ENCODE data around the gene FOXA2. TPM values are rescaled to one million over a fixed set of nuclear protein-coding genes. Genes with fewer than 3 reads are reported as not detected.
"Not testable (repeated sequence)": the region's sequence is repeated elsewhere in the genome, so short reads cannot be mapped to it uniquely, and the experiment has no call there.

Gene FOXA2
- not detected for total RNA-seq
- long read RNA-seq: 0 reads

DNA sequence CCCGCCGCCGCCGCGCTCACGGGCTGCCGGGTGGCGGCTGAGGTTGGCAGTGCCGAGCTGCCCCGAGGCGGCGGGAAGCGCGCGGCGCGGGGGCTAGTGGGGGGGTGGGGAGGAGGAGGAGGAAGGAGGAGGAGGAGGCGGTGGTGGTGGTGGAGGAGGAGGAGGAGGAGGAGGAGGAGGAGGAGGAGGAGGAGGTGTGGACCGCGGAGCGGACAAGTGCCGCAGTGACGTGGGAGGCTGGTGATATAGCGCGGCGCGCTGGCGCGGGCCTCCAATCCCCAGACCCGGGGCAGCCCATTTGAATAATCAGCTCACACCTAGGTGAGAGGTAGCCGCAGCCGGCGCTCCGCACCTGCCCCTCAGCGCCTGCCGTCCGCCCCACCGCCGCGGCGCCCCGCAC is at the start of gene FOXA2:
TSS of gene FOXA2 (minus strand) at position 51 of the 400 bp plus-strand sequence. CDS start 294 bp downstream, outside the sequence.
- intact Hi-C loops (cut with DNase I): no loop called here

DNA sequence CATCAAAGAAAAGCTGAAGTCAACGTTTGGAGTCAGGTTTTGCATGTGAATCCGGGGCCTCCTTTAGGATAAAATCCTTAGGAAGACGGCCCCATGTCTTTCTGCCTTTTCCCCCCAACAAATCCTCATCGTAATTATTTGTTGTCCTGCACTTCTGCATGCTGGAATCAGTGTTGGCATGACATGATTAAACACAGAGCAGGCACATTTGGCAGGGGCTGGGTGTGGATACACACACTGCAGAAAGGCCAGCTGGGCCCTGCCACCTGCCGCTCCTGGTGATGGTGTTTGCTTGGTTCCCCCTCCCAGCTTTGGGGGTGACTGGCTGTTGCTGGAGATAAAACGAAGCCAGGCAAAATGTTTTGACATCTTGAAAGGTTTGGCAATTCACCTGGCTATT is 46.3 kb upstream of the FOXA2 start:
- no peak for DNase-seq (ENCODE audit: low spot score)
- intact Hi-C loops (cut with DNase I): no loop called here

More for the DNA sequence above, at the start of gene FOXA2:
- DNase-seq (ENCODE audit: low spot score): no peak

DNA sequence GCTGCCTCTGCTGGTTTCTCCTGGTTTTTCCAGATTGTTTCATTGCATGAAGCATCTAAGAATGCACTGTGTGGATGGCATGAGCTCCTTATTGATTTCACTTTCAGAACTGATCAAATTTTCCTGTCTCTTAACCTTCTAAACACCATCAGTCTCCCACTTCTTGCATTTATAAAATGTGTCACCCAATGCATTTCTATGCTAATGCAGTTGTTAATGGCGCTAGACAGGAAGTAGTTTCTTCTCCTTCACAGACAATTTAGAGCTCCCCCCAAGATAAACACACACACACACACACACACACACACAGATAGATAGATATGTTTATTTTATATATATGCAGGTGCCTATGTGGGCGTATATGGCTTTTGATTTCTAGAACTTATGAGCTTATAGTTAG is 45.6 kb upstream of the FOXA2 start:
- intact Hi-C loops (cut with DNase I): no loop called here
- DNase-seq (ENCODE audit: low spot score): no peak

DNA sequence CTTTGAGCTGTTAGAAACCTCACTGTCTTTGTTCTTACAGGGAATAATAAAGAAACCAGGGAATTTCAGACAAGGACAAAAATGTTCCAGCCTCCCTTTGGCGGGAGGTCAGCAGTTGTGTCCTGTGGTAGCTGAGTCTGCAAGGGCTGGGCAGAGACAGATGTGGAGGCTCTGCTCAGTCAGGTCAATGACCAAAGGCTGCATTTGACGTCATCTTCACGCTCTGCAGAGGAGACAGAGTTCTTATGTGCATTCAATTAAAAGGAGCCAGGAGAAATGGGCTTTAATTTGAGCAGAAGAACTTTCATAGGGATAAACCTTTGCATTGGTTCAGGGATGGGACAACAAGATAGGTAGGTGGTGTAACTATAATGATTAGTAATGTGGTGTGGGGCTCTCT is 45.1 kb upstream of the FOXA2 start:
- intact Hi-C loops (cut with DNase I): no loop called here

DNA sequence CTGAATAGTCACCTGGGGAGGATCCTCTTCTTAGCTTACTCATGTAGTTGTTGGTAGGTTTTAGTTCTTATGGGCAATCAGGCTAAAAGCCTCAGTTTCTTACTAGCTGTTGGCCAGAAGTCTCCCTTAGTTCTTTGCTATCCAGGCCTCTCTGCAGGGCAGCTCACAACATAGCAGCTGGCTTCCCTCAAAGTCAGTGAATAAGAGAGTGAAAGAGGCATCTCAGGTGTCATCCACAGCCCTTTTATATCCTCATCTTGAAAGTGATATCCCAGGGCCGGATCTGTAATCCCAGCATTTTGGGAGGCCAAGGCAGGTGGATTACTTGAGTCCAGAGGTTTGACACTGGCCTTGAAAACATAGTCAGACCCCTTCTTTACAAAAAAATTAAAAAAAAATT is 42.1 kb upstream of the FOXA2 start:
- DNase-seq (ENCODE audit: low spot score): no peak
- intact Hi-C loops (cut with DNase I): no loop called here

More for the DNA sequence above, 45.1 kb upstream of the FOXA2 start:
- DNase-seq (ENCODE audit: low spot score): no peak

DNA sequence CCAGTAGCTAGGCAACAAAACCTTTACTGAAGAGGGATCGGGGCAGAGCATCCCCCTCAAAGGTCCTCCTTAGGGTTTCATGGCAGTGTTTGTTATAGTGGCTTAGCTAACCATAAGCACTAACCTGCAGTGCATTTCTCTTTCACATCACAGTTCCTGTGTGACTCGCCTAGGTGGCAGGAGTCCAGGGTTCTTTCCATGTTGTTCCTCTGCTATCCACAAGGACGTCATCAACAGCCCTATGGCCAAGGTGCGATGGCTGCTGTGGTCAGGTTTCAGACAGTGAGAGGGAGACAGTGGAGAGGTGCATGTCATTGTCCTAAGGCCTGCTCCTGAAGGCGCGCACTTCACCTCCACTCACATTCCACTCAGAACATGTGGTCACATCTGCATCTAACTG is 38.8 kb upstream of the FOXA2 start:
- intact Hi-C loops (cut with DNase I): no loop called here
- DNase-seq (ENCODE audit: low spot score): no peak

DNA sequence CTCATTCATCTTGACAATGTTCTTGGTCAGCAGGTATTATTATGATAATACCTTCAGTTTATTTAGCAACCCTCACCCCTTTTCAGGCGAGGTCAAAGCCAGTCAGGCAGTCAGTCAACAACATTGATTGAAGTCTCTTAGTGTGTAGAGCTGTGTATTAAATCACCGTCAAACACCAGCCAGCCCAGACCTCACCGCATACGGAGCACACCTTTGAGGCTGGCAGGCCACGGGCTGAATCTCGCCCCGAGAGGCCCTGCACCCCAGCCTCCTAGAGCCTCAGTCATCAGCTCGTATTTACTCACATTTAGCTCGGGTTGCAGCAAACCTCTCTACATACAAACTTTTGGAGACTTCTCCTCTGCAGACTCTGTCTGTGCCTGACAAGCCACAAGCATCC is 36.0 kb upstream of the FOXA2 start:
- intact Hi-C loops (cut with DNase I): no loop called here
- no peak for DNase-seq (ENCODE audit: low spot score)

DNA sequence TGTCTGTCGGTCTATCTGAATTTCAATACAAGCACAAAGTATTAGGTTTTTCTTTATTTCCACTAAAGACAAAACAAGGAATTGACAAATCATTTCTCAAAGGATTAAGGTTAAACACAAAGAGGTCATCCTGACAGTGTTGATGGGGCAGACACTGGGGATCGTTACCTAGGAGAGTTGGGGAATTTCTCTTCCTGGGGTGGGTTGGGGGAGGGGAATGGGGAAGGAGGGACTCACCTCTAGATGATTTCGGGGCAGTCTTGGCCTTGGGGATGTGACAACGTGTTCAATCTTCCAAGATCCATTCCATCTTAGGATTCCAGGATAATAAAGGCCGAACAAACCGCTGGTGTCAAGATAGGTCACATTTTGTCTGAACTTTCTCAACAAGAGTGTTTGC is 35.4 kb upstream of the FOXA2 start:
- no peak for DNase-seq (ENCODE audit: low spot score)
- intact Hi-C loops (cut with DNase I): no loop called here

DNA sequence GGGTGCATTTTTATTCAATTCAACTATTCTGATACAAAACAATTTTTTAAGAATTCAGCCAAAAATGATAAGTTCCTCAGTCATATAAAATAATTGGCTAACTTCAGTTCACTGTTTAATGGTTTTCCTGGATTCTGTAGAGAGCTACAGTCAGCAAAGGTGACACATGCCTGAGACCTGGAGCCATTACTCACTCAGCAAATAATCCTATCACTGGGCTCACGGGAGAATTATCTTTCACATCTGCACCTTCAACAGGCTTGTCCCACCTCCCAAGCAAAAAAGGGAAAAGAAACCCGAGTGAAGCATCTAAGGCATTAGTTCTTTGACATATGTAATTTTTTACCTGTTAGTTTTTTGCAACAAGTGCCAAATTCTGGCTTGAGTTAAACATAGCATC is 34.9 kb upstream of the FOXA2 start:
- DNase-seq (ENCODE audit: low spot score): no peak
- intact Hi-C loops (cut with DNase I): no loop called here

DNA sequence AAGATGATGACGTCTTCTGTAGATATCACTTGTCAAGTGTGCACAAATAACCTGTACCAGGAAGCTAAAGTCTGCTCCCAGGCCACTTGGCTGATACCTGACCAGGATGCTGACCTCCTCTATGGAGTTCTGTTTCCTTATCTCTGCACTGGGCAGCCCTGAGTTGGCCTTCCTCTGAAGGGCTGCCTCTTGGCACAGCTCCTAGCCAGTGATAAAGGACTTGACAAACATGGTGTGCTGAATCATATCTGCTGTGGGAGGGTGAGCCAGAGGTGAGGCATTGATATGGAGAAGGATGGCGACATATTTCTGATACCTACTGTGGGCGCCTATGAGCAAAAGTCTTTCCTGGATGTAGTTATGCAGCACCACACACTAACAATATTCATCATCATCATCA is 32.8 kb upstream of the FOXA2 start:
- intact Hi-C loops (cut with DNase I): no loop called here
- DNase-seq (ENCODE audit: low spot score): no peak

DNA sequence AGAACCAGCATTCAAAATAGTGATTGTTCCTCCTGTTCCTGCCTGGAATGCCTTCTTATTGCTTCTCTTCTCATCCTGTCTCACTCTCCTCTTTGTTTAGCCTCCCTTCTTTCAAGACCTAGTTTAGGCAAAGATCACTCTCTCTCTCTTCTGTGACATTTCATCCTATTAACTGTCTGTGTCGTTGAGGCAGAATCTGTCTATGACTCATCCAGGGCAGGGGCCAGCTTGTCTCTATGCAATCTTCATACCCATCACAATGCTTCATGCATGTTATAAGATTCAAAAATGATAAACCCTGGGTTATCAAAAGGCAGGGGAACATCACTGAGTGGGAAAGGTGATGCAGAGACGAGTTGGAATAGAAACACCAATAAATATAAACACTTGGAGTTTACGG is 32.2 kb upstream of the FOXA2 start:
- intact Hi-C loops (cut with DNase I): no loop called here
- no peak for DNase-seq (ENCODE audit: low spot score)

DNA sequence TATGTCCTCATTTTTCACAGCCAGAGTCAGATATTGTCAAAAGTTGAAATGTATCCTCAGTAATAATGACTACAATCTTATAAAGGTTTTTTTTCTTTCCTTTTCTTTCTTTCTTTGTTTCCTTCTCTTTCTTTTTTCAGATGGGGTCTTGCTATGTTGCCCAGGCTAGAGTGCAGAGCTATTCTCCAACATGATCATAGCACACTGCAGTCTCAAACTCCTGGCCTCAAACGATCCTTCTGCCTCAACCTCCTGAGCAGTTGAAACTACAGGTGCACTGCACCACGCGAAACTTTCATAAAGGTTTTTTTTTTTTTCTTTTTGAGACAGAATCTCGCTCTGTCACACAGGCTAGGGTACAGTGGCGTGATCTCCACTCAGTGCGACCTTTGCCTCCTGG is 31.1 kb upstream of the FOXA2 start:
- intact Hi-C loops (cut with DNase I): no loop called here
- no peak for DNase-seq (ENCODE audit: low spot score)

DNA sequence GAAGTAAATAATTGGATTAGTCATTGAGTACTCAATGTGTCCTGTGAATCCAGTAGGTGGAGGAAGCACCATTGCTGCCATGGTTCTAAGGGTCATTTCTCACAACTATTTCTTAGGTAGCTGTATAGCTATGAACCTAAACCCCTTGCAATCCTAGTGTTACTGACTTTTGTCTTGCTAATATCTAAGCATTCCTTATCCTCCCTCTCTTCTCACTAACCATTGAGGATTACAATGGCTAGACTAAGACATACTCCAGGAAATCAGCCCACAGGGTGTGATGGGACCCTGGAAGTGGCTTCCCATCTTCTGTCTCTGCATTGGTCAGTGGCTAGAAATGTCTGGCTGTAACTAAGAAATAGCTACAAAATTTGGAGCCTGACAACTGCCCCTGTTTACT is 27.3 kb upstream of the FOXA2 start:
- no peak for DNase-seq (ENCODE audit: low spot score)
- intact Hi-C loops (cut with DNase I): no loop called here

DNA sequence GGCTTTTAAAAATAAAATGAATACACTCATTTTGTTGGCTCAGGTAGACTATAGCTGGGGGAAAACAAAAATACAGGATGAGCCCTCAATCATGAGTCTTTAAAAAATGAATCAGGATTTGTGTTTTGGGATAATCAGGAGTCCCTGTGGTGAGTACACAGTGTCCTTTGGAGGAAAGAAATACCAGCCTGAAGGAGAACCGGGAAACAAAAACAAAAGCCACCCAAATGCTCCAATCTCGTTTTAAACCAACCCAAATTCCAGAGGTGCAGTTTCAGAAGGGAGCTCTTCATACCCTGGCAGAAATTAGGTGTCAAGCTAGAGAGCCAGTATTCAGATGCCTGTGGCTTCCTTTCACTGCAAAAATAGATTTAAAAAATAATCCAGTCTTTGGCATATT is 23.3 kb upstream of the FOXA2 start:
- intact Hi-C loops (cut with DNase I): no loop called here
- no peak for DNase-seq (ENCODE audit: low spot score)

DNA sequence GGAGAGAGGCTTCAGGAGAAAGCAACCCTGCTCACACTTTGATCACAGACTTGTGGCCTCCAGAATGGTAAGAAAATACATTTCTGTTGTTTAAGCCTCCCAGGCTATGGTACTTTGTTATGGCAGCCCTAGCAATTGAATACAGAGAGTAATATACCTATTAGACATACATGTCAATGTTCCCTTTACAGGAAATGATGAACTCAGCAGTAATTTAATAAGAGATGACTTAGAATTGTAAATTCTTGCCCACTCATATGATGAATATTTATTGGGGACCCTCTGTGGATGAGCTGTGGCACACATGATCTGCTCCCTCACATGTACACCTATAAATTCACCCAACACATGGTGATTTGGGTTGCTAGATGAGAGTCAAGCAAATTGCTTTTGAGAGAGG is 20.4 kb upstream of the FOXA2 start:
- no peak for DNase-seq (ENCODE audit: low spot score)
- intact Hi-C loops (cut with DNase I): no loop called here

DNA sequence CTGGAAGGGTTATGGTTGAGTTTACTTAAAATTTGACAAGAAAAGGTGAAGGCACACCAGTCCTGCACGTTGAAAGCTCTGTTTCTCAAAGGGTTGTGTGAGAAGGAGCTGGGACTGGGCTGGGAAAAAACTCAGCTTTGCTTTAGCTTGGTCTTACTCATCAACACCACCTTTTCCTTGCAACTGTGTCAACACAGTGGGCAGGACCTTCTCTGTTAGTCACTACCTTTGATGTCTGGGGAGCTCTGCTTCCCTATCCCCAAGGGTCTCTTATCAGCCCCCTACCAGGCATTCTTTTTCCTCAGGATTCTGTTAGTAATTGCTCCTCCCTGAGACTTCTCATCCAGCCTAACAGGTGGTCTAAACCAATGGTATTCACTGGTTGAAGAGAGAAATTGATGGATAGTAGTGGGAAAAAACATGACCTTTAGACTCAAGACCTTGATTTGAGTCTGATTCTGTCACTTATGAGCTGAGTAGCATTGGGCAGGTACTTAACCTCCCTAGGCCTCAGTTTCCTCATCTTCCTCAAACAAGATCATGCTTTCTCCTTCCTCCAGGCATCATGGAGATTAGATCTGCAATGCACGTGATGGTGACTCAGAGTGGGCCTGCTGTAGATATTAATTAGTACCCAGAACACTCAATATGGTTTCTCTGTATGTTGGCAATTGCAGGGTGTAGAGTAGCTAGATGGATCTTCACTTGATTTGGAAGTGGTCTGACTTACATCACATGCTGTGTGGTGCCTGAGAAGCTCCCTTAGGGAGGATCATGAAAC is 17.2 kb upstream of the FOXA2 start:
- intact Hi-C loops (cut with DNase I): no loop called here
- no peak for DNase-seq (ENCODE audit: low spot score)

DNA sequence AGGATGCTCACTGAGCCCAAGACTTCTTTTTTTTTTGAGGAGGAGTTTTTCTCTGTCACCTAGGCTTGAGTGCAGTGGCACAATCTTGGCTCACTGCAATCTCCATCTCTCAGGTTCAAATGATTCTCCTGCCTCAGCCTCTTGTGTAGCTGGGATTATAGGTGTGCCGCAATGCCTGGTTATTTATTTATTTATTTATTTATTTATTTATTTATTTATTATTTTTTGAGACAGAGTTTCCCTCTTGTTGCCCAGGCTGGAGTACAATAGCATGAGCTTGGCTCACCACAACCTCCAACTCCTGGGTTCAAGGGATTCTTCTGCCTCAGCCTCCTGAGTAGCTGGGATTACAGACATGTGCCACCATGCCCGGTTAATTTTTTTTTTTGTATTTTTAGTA is 14.9 kb upstream of the FOXA2 start:
- intact Hi-C loops (cut with DNase I); DNase-seq (ENCODE audit: low spot score): not testable (repeated sequence)

DNA sequence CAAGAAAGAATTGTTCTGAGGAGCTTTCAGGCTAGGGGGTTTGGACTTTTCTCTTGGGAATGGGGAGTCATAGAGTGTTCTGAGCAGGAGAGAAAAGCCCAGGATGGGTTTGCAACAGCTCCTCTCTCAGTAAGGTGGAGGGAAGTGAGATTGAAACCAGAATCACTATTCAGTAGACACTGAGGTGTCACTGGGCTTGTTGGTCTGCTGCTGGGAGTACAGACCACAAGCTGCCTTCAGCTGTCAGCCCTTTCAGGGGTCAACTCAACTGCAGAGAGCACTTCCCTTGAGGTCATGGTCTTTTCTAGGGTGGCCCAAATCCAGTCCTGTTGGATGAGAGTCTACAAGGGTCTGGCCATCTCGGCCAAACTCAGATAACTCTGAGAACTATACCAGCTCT is 12.9 kb upstream of the FOXA2 start:
- intact Hi-C loops (cut with DNase I): no loop called here
- no peak for DNase-seq (ENCODE audit: low spot score)

DNA sequence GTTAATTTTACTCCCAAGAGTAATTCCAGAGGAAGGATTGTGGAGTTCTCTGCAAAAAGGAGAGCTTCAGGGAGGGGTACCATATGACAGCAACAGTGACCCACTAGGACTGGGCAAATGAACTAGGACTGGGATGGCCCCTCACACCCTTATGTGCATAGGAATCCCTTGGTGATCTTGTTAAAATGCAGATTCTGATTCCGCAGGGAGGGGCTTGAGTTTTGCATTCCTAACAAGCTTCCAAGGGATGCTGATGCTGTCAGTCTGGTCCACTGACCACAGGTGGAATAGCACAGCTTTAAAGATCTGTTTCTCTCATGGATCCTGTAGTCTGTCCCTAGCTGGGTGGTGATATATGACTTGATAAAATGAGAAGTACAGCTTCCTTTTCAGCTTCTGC is 6.3 kb upstream of the FOXA2 start:
- DNase-seq (ENCODE audit: low spot score): no peak
- intact Hi-C loops (cut with DNase I): no loop called here

DNA sequence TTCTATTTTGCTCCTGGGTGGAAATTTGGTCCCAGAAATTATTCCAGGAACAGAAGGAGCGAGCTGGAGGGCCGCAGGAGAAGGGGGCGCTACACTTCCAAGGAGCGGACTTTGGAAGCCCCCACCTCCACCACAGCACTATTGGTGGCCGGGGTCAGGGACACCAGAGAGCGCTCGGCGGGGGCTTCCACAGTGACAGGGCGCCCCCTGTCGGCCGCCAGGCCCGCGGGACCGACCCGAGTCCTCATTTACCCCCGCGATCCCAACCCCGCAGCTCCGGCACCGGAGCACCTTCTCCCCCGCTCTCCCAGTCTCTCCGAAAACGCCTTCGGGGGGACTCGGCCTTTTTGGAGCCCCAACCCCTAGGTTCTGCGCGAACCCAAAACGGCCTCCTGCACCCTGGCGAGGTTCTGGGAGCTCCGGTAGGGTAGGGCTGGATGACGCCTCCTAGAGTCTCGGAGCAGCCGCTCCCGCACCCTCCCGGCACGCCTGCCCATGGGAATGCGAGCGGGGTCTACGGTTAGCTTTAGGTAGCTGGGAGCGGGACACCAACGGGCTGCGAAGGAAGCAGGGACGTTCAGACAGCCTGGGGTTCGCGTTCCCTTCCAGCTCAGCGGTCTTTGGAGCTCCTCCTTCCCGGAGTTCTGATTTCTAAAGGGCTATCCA is 2.4 kb upstream of the FOXA2 start:
- intact Hi-C loops (cut with DNase I): no loop called here
- no peak for DNase-seq (ENCODE audit: low spot score)

DNA sequence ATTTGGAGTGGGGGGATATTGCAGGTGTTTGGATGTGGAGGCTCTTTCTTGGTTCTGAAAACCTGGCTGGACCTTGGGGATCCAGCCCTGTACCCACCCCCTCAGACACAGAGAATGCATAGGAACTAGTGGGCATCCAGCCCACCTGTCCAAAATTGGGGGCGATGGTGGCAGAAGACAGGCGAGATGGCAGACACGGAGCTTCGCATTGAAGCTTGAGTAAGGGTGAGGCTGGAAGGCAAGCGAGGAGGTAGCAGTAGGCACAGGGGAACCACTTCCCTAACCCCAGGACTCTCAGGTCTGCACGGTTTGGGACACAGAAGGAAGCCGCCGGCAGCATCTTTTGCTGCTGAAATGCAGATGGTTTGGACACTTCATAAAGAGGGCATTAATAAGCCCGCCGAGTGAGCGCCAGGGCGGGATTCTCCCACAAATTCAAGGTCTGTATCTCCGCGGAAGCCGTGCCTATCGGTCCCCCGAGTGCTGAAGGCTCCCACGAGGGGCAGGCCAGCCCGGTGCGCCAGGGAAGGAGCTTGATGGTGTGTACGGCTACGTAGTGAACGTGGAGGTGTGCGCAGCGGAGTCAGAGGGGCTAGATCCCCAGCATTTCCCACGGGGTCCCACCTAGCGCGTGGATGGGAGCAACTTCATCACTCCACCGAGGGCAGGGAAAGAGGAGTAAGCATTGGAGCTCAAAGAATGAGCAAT is 1.6 kb upstream of the FOXA2 start:
- no peak for DNase-seq (ENCODE audit: low spot score)
- intact Hi-C loops (cut with DNase I): no loop called here
